Measurements from ENCODE around the gene PHAF1. TPM values are rescaled to one million over a fixed set of nuclear protein-coding genes. Genes with fewer than 3 reads are reported as not detected.

Gene PHAF1
- total and polyA plus RNA-seq, 2 of the 8 experiments (the other 6 are each of a cell fraction or from before 2014, with no cell fraction given): 18.6 to 26.4 TPM

DNA sequence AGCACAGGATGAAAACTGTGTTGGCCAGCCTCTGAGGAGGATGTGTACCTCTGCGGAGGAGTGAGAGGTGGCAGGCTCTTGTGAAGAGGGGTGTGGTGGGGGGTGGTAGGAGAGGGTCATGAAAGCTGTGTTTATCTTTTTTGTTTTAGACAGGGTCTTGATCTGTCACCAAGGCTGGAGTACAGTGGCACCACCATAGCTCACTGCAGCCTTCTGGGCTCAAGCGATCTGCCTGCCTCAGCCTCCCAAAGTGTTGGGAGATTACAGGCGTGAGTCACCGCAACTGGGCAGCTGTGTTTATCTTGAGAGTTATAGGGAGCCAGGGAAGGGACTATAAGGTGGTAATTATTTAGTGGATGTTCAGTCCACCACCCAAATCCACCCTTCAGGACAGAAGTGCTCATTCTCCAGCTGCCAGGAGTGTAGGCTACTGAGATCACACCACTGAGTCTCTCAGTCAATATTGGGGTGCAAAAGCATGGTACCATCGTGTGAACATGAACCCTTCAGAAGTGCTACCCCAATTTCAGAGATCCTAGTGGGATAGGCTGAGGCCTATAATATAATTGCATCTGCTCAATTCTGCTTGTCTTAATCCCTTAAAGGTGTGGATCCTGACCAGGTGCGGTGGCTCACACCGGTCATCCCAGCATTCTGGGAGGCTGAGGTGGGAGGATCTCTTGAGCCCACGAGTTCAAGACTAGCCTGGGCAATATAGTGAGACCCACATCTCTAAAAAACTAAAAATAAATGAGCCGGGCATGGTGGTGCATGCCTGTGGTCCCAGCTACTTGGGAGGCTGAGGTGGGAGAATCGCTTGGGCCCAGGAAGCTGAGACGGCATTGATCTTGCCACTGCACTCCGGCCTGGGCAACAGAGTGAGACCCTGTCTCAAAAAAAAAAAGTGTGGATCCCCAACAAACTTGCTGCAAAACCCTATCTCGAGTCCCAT lies 81.0 kb downstream of the PHAF1 start:
- no peak overlapping the region for H3K9ac ChIP-seq (replicated peaks in 1 of 4; ENCODE audit: extremely low read depth in 1 of 4, low read depth in 3 of 4, low read length in 3 of 4)
- TF ChIP-seq CHD2 (IDR thresholded peaks at IDR 0.05; ENCODE audit: low read length): no peak
- no peak for TF ChIP-seq RAD21 (IDR thresholded peaks at IDR 0.05 in 1 of 2, conservative IDR thresholded peaks at IDR 0.05 in 1 of 2; ENCODE audit: low read depth in 2 of 2, low read length in 2 of 2)
- no peak for TF ChIP-seq E2F6 (IDR thresholded peaks at IDR 0.05)
- TF ChIP-seq POU5F1 (IDR thresholded peaks at IDR 0.05; ENCODE audit: low read depth, low read length): no peak
- no peak for TF ChIP-seq RNF2 (IDR thresholded peaks at IDR 0.05; ENCODE audit: borderline replicate concordance, low read depth, low read length, missing control alignments, poor library complexity, severe bottlenecking)
- no peak for TF ChIP-seq HDAC2 (IDR thresholded peaks at IDR 0.05; ENCODE audit: borderline replicate concordance in 1 of 2, low read depth in 2 of 2, low read length in 2 of 2)
- TF ChIP-seq BCL11A (IDR thresholded peaks at IDR 0.05; ENCODE audit: low read depth in 2 of 2, low read length in 2 of 2): no peak
- no peak for TF ChIP-seq TAF1 (IDR thresholded peaks at IDR 0.05; ENCODE audit: low read depth, low read length)

More for the DNA sequence above, 81.0 kb downstream of the PHAF1 start:
- H3K4ac ChIP-seq (replicated peaks; ENCODE audit: insufficient read length, low read depth, low read length): no peak overlapping the region
- H4K20me1 ChIP-seq (replicated peaks in 1 of 2; ENCODE audit: control insufficient read depth in 1 of 2, insufficient read depth in 2 of 2, low read length in 2 of 2): peaks cover 4 to 21% of the 10 kb centered on the region in 2 experiments
- POLR2A ChIA-PET (ENCODE audit: partially characterized antibody): interaction anchor here (0.7 to 1.3 kb wide), 4 partner anchors 7 to 54 kb away, joined by 3 to 4 read pairs (median 3); partner anchors contain the start of gene ELMO3
- H3K79me2 ChIP-seq (ENCODE audit: control insufficient read depth in 1 of 2, insufficient read depth in 2 of 2, low read length in 2 of 2): peaks cover 8 to 17% of the 10 kb centered on the region in 2 experiments
- H3K9me3 ChIP-seq (ENCODE audit: insufficient read depth in 2 of 2, low read depth in 1 of 2, low read length in 1 of 2): no peaks in the 10 kb centered on the region
- peaks cover 0 to 14% (median 2%) of the 10 kb centered on the region in 4 experiments; a peak in 4 of 7 replicates for H3K4me1 ChIP-seq (replicated peaks in 1 of 4; ENCODE audit: control insufficient read depth in 3 of 4, insufficient read depth in 4 of 4, low read length in 3 of 4)
- H4K5ac ChIP-seq (ENCODE audit: insufficient read length, low read depth, low read length): no peak overlapping the region
- peaks cover 10% of the 10 kb centered on the region for H3K79me1 ChIP-seq (ENCODE audit: low read depth, low read length)
- CTCF ChIA-PET (ENCODE audit: partially characterized antibody): interaction anchor here (1.2 to 9.3 kb wide), 4 partner anchors 9 to 230 kb away, joined by 3 to 151 read pairs (median 42); partner anchors contain the start of genes CES3, ELMO3 and NOL3
- H3K27me3 ChIP-seq (replicated peaks in 1 of 4; ENCODE audit: control insufficient read depth in 3 of 4, extremely low read depth in 1 of 4, insufficient read depth in 3 of 4, low read length in 3 of 4): peaks cover 0 to 14% (median 7%) of the 10 kb centered on the region in 4 experiments; a peak in 5 of 7 replicates
- DNase-seq (ENCODE audit: low read depth in 1 of 2, low spot score in 2 of 2): no peak
- H4K91ac ChIP-seq (replicated peaks; ENCODE audit: insufficient read length, low read length): no peak overlapping the region
- no peak overlapping the region for H3K18ac ChIP-seq (ENCODE audit: extremely low read depth, low read length)
- H2BK15ac ChIP-seq (ENCODE audit: low read length): 0 out of 2 replicates have a peak overlapping the region, but pooled peaks have one; percentile 12
- H2AK5ac ChIP-seq (ENCODE audit: low read depth, low read length): no peak overlapping the region
- no peak overlapping the region for H3K4me3 ChIP-seq (ENCODE audit: extremely low read depth in 1 of 4, insufficient read depth in 2 of 4, low read depth in 3 of 4, low read length in 4 of 4)
- H3K4me2 ChIP-seq (ENCODE audit: insufficient read depth in 1 of 2, low read depth in 2 of 2, low read length in 2 of 2): peak overlapping the region in 1 of 2 experiments; percentile 93; a peak in 1 of 4 replicates
- no peak overlapping the region for H3K14ac ChIP-seq (ENCODE audit: insufficient read length)
- H4K8ac ChIP-seq (ENCODE audit: extremely low read depth, insufficient read depth, low read length): peak overlapping the region; percentile 12; the same call in 1 of the 2 replicates
- H2BK20ac ChIP-seq (ENCODE audit: low read length): 0 out of 2 replicates have a peak overlapping the region, but pooled peaks have one; percentile 61
- H3K36me3 ChIP-seq (ENCODE audit: control insufficient read depth in 2 of 4, insufficient read depth in 4 of 4, low read length in 3 of 4): peaks cover 6 to 21% (median 14%) of the 10 kb centered on the region in 4 experiments; a peak in 6 of 8 replicates
- H3K23ac ChIP-seq (ENCODE audit: insufficient read length): no peak overlapping the region
- H3K56ac ChIP-seq (replicated peaks; ENCODE audit: insufficient read length, low read depth, low read length): no peak overlapping the region
- peaks cover 7% of the 10 kb centered on the region for H3K23me2 ChIP-seq (ENCODE audit: low read depth, low read length)
- 91% methylated on average over 13 of the region's 13 CpGs; no CpG with 5 or more reads in 1 of the 2 experiments for WGBS, 2 experiments (ENCODE audit: extremely low coverage in 1 of 2, insufficient coverage in 1 of 2, insufficient read length in 1 of 2, insufficient replicate concordance in 2 of 2, low coverage in 1 of 2, low lambda C conversion rate in 2 of 2, missing lambda C conversion rate in 1 of 2)
- H2AFZ ChIP-seq (ENCODE audit: low read length): no peak overlapping the region
- H3K27ac ChIP-seq (ENCODE audit: low read depth, low read length): no peak overlapping the region
- H2BK120ac ChIP-seq (replicated peaks; ENCODE audit: low read depth, low read length): no peak overlapping the region
- no peak overlapping the region for H2BK5ac ChIP-seq (ENCODE audit: low read depth, low read length)
- H2BK12ac ChIP-seq (ENCODE audit: low read depth, low read length): peak overlapping the region; percentile 70; the same call in 1 of the 2 replicates
- FAIRE-seq: no peak

All from H1 (cell line).